CD14-positive monocyte (primary cell): ENCODE measurements around the gene ZAR1. TPM values are rescaled to one million over a fixed set of nuclear protein-coding genes. Genes with fewer than 3 reads are reported as not detected.

ENCODE experiments used
- DNase-seq, 3 donors: peaks; one replicate each; pipeline ENCODE4 v3.0.0-alpha.2; 2011 to 2022
- H2AFZ ChIP-seq: 2 replicates; pipeline ENCODE4 v1.6.0; 2012; ENCODE audit warnings: mild to moderate bottlenecking, low read depth, low read length, inconsistent platforms; ENCODE audit not compliant: insufficient read depth, poor library complexity, severe bottlenecking
- H3K27ac ChIP-seq, 2 donors: 1 replicate in 1 of 2; 2 replicates in 1 of 2; pipeline ENCODE4 v1.5.1; 2012 to 2013; ENCODE audit warnings: low read length in 2 of 2, control low read depth in 1 of 2, inconsistent platforms in 1 of 2, low read depth in 1 of 2, mild to moderate bottlenecking in 1 of 2
- H3K27me3 ChIP-seq, 2 donors: one replicate each; pipeline versions ENCODE4 v1.6.0 to v1.6.1; 2011 to 2013; ENCODE audit warnings: low read length in 2 of 2; ENCODE audit not compliant: control insufficient read depth in 2 of 2, insufficient read depth in 2 of 2
- H3K36me3 ChIP-seq, 2 donors: replicated peaks in 1 of 2; 1 replicate in 1 of 2; 2 replicates in 1 of 2; pipeline versions ENCODE4 v1.5.1 to v1.6.1; 2012 to 2013; ENCODE audit warnings: low read length in 2 of 2, control low read depth in 1 of 2, inconsistent platforms in 1 of 2, mild to moderate bottlenecking in 1 of 2; ENCODE audit not compliant: insufficient read depth in 2 of 2, control insufficient read depth in 1 of 2
- H3K4me1 ChIP-seq, 2 donors: 1 replicate in 1 of 2; 2 replicates in 1 of 2; pipeline versions ENCODE4 v1.5.1 to v1.6.1; 2012 to 2013; ENCODE audit warnings: low read length in 2 of 2, control low read depth in 1 of 2, inconsistent platforms in 1 of 2, mild to moderate bottlenecking in 1 of 2, moderate library complexity in 1 of 2; ENCODE audit not compliant: insufficient read depth in 2 of 2, control insufficient read depth in 1 of 2
- H3K4me2 ChIP-seq: replicated peaks from 2 replicates; pipeline ENCODE3; 2012; ENCODE audit warnings: low read length, moderate library complexity, mild to moderate bottlenecking; ENCODE audit not compliant: poor library complexity, severe bottlenecking; ENCODE audit errors: extremely low read depth
- H3K4me3 ChIP-seq, 3 experiments: fragments of 200-600 bp in 1 of 3; sonication (generic) in 1 of 3; replicated peaks in 1 of 3; 1 replicate in 2 of 3; 2 replicates in 1 of 3; pipeline ENCODE4 v1.5.1; 2011 to 2013; ENCODE audit warnings: low read length in 3 of 3, mild to moderate bottlenecking in 3 of 3, control low read depth in 2 of 3, low read depth in 2 of 3, inconsistent platforms in 1 of 3, moderate library complexity in 1 of 3
- H3K79me2 ChIP-seq: 2 replicates; pipeline ENCODE4 v1.6.0; 2012; ENCODE audit warnings: mild to moderate bottlenecking, control low read depth, inconsistent platforms, low read length, moderate library complexity; ENCODE audit not compliant: insufficient read depth
- H3K9ac ChIP-seq: 2 replicates; pipeline ENCODE4 v1.6.0; 2017; ENCODE audit warnings: low read length, mild to moderate bottlenecking; ENCODE audit not compliant: insufficient read depth, poor library complexity, severe bottlenecking
- H3K9me3 ChIP-seq, 2 donors: replicated peaks in 1 of 2; 1 replicate in 1 of 2; 2 replicates in 1 of 2; pipeline versions ENCODE4 v1.5.1 to v1.6.1; 2012 to 2013; ENCODE audit warnings: low read length in 2 of 2, control low read depth in 1 of 2; ENCODE audit not compliant: control insufficient read depth in 1 of 2, insufficient read depth in 1 of 2
- H4K20me1 ChIP-seq: 2 replicates; pipeline ENCODE4 v1.6.0; 2012; ENCODE audit warnings: mild to moderate bottlenecking, low read length, control low read depth, moderate library complexity; ENCODE audit not compliant: insufficient read depth
- H3K27ac Mint-ChIP-seq, 7 donors: one replicate each; pipeline ENCODE4 v1.8.0; 2020; ENCODE audit warnings: mild to moderate bottlenecking in 7 of 7, mixed read lengths in 7 of 7, moderate library complexity in 6 of 7, inconsistent platforms in 2 of 7
- H3K27me3 Mint-ChIP-seq, 3 donors: one replicate each; pipeline ENCODE4 v1.8.0; 2021 to 2022; ENCODE audit warnings: low read depth in 3 of 3, mild to moderate bottlenecking in 3 of 3, mixed read lengths in 3 of 3, moderate library complexity in 3 of 3, inconsistent platforms in 1 of 3
- H3K36me3 Mint-ChIP-seq, 2 donors: one replicate each; pipeline ENCODE4 v1.8.0; 2020; ENCODE audit warnings: mixed read lengths in 2 of 2, inconsistent platforms in 1 of 2, mild to moderate bottlenecking in 1 of 2
- H3K4me1 Mint-ChIP-seq: one replicate; pipeline ENCODE4 v1.8.0; 2020; ENCODE audit warnings: mild to moderate bottlenecking, mixed read lengths
- H3K4me3 Mint-ChIP-seq, 2 donors: one replicate each; pipeline ENCODE4 v1.8.0; 2020; ENCODE audit warnings: mild to moderate bottlenecking in 2 of 2, mixed read lengths in 2 of 2, moderate library complexity in 1 of 2
- H3K9me3 Mint-ChIP-seq, 7 donors: one replicate each; pipeline ENCODE4 v1.8.0; 2020 to 2022; ENCODE audit warnings: mixed read lengths in 7 of 7, mild to moderate bottlenecking in 6 of 7, moderate library complexity in 6 of 7, inconsistent platforms in 2 of 7
- WGBS: methylation state at CpG from one replicate; pipeline ENCODE4 v1.1.5; 2013; ENCODE audit warnings: missing lambda C conversion rate; ENCODE audit not compliant: insufficient coverage; 5-methylcytosine and 5-hydroxymethylcytosine counted together
- intact Hi-C, 2 donors: fragments of 100-400 bp; cut with micrococcal nuclease; formaldehyde crosslinking; loops; one replicate each; pipeline versions ENCODE4 v1.15.0 to v1.15.1; 2023
- polyA plus RNA-seq, 3 donors: library from polyadenylated mRNA; depleted of rRNA in 1 of 3; unstranded in 2 of 3; stranded (reverse) in 1 of 3; fragments of 300-500 nt in 2 of 3; fragments of >200 nt in 1 of 3; fragmentation: Illumina TruSeq in 2 of 3; gene quantifications; 1 replicate in 2 of 3; 2 replicates in 1 of 3; pipeline ENCODE4 v1.2.3, GENCODE V29; 2012 to 2021
- TF ChIP-seq, protein P1 (sequence below): fragments of 200-600 bp; IDR thresholded peaks from one replicate; pipeline ENCODE4 v1.8.0; 2022; ENCODE audit warnings: antibody characterized with exemption, mild to moderate bottlenecking

ZAR1 gene
- polyA plus RNA-seq, 3 donors, result not detected

DNA sequence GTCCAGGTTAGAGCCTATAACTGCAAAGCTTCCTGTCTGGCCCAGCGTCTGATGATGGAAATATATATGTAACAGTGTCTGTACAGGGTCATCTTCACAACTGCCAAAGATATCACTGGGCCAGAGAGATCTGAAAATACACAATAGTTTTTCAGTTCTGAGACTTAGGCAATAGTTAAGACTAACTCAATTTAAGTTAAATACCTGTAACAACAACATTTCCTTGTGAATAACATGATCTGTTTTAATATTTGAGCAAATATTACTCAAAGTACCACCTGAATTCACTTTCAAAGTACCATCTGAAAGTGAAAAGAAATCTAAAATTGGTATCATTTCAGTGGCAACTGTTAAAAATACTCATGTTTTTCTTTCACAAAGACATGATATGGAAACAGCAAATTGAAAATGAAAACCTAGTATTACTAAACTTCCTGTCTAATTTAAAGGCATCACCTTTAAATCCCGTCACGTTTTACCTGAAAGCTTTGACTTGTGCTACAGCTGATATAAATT is 9.6 kb downstream of the ZAR1 start:
- Histone ChIP-seq H3K79me2 (no peaks in the 10 kb centered on the region), H3K4me3 (no peak overlapping the region), H2AFZ (no peak overlapping the region), H3K4me1 (no peaks in the 10 kb centered on the region), H3K27me3 (no peaks in the 10 kb centered on the region), H3K9me3 (no peaks in the 10 kb centered on the region), H3K27ac (no peak overlapping the region), H3K36me3 (peaks cover 58 to 70% of the 10 kb centered on the region in 2 donors), H3K9ac (no peak overlapping the region), H4K20me1 (no peaks in the 10 kb centered on the region), H3K4me2 (no peak overlapping the region)
- Mint-ChIP-seq H3K9me3 (no peaks in the 10 kb centered on the region), H3K27me3 (peaks cover 0 to 6% (median 0%) of the 10 kb centered on the region in 3 donors), H3K4me3 (no peak overlapping the region), H3K27ac (no peak overlapping the region), H3K4me1 (no peaks in the 10 kb centered on the region), H3K36me3 (peaks cover 57 to 59% of the 10 kb centered on the region in 2 donors)
- 100% methylated on average over 1 of the region's 3 CpGs for WGBS
- TF ChIP-seq, protein P1, sequence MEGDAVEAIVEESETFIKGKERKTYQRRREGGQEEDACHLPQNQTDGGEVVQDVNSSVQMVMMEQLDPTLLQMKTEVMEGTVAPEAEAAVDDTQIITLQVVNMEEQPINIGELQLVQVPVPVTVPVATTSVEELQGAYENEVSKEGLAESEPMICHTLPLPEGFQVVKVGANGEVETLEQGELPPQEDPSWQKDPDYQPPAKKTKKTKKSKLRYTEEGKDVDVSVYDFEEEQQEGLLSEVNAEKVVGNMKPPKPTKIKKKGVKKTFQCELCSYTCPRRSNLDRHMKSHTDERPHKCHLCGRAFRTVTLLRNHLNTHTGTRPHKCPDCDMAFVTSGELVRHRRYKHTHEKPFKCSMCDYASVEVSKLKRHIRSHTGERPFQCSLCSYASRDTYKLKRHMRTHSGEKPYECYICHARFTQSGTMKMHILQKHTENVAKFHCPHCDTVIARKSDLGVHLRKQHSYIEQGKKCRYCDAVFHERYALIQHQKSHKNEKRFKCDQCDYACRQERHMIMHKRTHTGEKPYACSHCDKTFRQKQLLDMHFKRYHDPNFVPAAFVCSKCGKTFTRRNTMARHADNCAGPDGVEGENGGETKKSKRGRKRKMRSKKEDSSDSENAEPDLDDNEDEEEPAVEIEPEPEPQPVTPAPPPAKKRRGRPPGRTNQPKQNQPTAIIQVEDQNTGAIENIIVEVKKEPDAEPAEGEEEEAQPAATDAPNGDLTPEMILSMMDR, result no peak
- intact Hi-C loops, result no loop called here
- DNase-seq, result no peak

DNA sequence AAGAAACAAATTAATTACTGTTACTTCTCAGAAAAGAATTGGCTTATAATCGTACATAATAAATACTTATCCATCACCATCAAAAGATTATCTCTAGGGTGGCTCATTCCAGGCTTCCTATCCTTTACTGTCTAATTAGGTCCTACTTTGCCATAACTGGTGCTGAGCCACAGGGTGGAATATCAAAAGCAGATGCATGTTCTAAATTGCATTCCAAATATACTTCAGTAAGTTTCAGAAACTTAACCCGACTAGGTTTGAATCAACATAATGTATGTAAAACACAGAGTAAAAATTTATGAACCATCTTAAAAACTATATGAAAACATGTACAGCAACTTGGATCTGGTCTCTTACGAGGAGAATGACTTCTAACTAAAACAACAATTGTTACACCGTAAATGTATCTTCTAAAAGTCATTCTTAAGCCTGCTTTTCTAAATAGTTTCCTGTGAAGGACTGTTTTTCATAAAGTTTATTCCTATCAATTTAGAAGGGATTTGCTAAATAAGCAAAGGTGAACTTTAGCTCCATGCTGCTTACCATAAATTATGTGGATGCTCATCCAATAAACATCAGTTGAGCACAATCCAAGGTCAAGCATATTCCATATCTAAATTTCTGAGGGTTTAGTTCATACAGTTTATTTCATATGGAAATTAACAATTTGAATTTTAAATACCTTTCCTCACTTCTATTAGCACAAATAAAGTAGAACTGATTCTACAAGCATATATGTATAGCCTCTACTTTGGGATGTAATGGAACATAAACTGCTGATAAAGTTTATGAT is 13.4 kb downstream of the ZAR1 start:
- Histone ChIP-seq H3K4me2 (no peak overlapping the region), H3K9ac (no peak overlapping the region), H3K4me1 (no peaks in the 10 kb centered on the region), H3K27me3 (no peaks in the 10 kb centered on the region), H3K36me3 (peaks cover 84 to 97% of the 10 kb centered on the region in 2 donors), H3K79me2 (no peaks in the 10 kb centered on the region), H2AFZ (no peak overlapping the region), H3K9me3 (no peaks in the 10 kb centered on the region), H3K4me3 (no peak overlapping the region), H4K20me1 (no peaks in the 10 kb centered on the region), H3K27ac (no peak overlapping the region)
- H3K27ac Mint-ChIP-seq, result no peak overlapping the region
- no peaks in the 10 kb centered on the region for H3K9me3 Mint-ChIP-seq
- intact Hi-C loops, result no loop called here
- no peaks in the 10 kb centered on the region for H3K4me1 Mint-ChIP-seq
- TF ChIP-seq, protein P1, result no peak
- DNase-seq, result no peak
- H3K27me3 Mint-ChIP-seq, result peaks cover 0 to 1% (median 0%) of the 10 kb centered on the region in 3 donors
- peaks cover 59 to 62% of the 10 kb centered on the region in 2 donors for H3K36me3 Mint-ChIP-seq
- no CpG with 5 or more reads among the region's 4 CpGs for WGBS
- H3K4me3 Mint-ChIP-seq, result no peak overlapping the region
